NCI-H446 (cell line): Measurements from ENCODE around the gene MRGPRX3.
"Not testable (repeated sequence)": the region's sequence is repeated elsewhere in the genome, so short reads cannot be mapped to it uniquely, and the experiment has no call there.

Experiments
- DNase-seq, 2 experiments: peaks; one replicate each; lab custom pipeline; 2025; lab: John Stamatoyannopoulos, UW

The MRGPRX3 gene

DNA sequence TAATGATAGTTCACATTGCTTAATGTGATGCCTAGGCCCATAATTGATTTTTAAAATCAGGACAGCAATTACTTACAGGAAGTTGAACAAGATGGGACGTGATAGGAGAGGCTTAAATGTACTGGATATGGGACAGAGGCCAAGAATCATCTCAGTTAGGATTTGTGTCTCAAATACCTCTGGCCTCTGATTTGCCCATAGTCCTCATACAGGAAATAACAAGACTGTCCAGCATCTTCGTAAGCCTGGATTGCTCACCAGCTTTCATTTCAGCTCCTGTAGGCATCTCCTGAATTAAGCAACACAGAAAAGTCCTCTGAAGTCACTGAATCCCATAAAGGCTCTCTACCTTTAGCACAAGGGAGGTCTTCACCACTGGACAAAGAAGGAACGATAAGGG, at the start of gene MRGPRX3:
MRGPRX3 (plus strand) TSS at position 231 of the 400 bp plus-strand sequence. CDS start 4,632 bp downstream, outside the sequence.
- no peak for DNase-seq

DNA sequence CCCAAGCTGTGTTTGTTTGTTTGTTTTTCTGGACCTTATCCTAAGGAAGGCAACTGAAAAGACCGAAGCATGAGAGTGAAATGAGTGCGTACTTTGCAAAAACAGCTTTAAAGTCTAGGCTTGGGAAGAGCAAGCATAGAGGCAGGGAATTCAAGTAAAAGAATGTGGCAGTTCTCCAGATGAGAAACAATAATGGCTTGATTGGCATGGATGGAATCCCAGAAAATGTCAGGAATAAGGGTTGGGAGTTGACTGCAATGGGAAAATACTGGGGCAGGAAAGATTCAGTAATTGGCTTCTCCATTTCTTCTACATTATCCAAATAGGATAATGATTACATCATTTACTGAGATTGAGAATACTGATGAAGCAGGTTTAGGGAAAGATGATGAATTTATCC, 44.0 kb upstream of the MRGPRX3 start:
- DNase-seq, result no peak

DNA sequence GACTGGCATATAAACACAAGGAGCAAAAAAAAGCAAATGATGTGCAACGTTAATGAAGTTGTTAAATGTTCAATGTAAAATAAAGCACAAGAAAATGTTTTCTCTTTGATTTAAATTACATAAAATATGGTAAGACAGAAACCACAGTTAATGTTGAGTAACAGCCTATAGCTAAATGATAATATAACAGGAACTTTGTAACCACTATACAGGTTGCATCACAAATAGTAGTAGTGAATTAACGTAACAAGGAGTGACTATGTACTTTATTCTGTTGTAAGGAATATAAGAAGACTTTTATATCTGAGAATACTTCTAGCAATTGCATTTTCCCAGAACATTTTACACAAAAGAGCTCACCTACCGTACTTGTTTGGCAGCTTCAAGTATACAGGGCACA, 43.4 kb upstream of the MRGPRX3 start:
- no peak for DNase-seq

DNA sequence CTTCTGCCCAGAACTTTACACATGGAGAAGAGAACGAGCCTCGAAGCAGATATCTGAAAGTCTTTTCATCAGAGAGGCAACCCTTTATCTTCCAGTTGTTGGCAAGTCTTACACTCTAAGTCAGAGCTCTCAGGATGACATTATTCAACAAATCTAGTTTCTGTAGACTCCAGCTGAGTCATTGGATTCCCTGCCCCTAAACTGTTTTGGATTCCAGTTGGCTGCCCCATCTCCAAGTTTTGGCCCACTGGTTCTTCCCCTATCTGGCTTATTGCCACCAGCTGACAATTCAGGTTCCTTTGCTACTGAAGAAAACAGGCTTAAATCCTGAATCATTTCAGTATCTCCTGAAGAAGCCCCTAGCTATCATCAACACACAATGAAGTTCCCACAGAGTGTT, 40.6 kb upstream of the MRGPRX3 start:
- no peak for DNase-seq

DNA sequence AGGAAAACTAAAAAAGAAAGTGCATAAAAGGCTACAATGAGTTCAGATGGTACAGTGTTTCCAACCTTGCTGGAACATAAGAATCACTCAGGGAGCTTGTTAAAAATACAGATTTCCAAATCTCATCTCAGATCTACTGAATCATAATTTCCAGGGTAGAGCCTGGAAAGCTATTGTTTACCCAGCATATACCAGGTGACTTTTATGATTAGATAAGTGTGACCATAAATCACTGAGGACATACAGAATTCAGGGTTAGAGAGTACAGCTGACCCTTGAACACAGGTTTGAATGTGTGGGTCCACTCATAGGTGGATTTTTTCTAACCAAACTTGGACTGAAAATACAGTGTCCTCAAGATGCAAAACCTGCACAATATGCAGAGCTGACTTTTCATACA, 38.4 kb upstream of the MRGPRX3 start:
- DNase-seq, result no peak

DNA sequence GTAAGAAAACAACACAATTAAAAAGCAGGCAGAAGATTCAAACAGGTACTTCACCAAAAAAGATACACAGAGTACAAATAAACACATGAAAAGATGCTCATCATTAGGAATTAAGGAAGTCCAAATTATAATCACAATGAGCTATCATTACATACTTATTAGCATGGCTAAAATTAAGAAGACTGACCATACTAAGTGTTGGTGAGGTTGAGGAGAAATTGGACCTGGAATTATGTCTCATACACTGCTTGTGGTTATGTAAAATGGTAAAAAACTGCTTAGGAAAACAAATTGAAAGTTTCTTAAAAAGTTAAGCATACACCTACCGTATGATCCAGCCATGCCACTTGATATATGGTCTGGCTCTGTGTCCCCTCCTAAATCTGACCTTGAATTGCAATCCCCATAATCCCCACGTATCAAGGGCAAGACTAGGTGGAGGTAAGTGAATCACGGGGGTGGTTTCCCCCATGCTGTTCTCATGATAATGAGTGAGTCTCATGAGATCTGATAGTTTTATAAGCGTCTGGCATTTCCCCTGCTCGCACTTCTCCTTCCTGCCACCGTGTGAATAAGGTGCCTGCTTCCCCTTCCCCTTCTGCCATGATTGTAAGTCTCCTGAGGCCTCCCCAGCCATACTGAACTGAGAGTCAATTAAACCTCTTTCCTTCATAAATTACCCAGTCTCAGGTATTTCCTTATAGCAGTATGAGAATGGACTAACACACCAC, 31.3 kb upstream of the MRGPRX3 start:
- no peak for DNase-seq

DNA sequence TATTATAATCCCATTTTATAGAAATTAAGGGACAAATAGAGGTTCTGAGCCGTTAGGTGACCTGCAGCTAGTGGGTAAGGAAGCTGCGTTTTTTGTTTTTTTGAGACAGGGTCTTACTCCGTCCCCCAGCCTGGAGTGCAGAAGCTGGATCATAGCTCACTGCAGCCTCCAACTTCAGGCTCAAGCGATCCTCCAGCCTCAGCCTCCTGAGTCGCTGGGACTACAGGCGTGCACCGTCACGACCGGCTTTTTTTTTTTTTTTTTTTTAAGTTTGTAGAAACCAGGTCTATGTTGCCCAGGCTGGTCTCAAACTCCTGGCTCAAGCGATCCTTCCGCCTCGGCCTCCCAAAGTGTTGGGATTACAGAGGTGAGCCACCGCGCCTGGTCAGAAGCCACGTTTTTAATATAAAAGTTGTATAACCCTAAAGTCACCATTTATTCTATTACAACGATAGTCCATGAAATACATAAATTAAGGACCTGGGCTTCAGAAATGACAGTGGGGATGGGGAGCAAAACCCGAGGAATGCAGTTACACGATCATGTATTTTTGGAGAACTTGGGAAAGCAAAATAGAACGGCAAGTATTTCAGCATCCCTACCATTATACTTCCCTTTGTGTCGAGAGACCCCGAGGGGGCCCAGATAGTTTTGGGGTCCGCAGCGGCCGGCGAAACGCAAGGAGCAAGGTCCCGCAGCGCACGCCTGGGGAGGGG, 27.1 kb upstream of the MRGPRX3 start:
- no peak for DNase-seq

DNA sequence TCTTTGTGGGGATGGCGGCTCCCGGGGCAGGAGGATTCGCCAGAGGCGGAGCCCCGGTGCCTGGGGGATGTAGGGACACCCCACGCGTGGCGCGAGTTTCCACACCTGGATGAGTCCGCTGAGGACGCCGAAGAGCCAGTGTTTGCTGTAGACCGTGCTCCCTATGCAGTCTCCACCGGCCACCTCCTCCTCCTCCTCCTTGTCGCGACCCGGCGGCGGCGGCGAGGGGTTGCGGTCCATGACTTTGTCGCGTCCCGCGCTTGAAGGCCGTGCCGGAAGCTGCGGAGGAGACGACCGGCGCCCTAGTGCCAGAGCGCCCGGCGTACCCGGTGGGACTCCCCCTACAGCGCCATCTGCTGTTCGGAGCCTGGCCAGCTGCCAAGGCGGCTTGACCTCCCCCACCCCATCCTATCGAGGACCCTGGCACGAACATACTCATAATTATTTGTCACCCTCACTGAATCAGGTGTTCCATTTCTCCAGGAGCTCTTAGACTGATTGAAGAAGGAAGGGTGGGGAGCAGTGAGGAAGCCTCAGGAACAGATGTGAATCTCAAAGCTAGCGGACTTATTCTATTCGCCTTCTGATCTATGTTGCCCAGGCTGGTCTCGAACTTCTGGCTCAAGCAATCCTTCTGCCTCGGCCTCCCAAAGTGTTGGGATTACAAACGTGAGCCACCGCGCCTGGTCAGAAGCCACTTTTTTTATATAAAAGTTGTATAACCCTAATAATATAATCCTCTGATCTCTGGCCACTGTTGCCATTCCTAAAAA, 26.4 kb upstream of the MRGPRX3 start, which contains the start of gene SAAL1:
SAAL1 (minus strand) TSS at position 281 of the 773 bp plus-strand sequence; CDS start at position 240, 41 bp downstream.
- DNase-seq, result peak; percentile 66 to 91

DNA sequence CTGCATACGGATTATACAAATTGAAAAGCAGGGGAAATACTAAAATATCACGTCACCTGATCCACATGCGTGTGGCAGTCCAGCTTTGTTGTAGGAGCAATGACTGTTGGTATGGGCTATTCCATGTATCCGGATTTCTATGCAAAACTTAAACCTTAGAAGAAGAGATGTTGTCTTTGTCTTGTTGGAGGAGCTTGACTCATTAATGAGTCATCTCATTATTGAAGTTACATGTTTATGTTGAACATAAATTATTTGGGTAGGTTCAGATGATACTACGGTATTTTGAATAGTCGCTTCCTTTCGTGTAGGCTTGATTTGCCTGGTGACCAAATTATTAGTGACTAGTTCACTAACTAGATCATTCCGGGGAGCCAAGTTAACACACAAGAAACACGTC, 25.7 kb upstream of the MRGPRX3 start:
- peak in 1 of 2 experiments; percentile 3 for DNase-seq

DNA sequence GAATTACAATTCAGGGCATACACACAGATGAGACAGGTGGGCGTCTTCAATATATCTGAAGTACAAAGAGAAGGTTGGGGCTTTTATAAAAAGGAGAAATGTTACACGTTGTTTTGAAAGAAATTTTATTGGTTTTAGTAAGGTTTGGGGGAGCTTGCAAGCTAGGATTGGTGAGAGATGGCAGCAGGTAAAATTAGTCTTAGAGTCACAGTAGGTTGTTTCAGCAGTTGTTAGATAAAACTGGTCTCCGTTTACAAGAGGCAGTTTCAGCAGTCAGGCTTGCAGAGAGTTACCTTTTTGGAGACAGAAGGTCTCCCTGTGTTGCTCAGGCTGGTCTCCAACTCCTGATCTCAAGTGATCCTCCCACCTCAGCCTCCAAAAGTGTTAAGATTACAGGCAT, 24.1 kb upstream of the MRGPRX3 start:
- no peak for DNase-seq

DNA sequence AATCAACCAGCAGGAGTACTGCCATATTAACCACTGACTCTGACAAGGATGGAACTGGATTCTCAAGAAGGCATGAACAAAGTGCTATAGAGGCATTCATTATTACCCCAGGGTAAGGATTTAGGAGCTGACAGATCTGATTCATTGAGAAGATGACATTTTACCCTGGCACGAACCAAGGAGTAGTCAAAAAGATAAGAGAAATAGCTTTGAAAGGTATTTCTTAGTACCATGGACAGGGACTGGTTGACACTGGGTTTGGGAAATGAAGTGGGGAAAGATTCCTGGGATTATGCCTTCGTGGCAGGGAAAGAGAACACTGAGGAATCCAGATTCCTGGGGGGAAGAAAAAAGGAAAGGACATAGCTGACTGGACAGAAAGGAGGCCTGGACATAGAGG, 21.4 kb upstream of the MRGPRX3 start:
- DNase-seq, result no peak

DNA sequence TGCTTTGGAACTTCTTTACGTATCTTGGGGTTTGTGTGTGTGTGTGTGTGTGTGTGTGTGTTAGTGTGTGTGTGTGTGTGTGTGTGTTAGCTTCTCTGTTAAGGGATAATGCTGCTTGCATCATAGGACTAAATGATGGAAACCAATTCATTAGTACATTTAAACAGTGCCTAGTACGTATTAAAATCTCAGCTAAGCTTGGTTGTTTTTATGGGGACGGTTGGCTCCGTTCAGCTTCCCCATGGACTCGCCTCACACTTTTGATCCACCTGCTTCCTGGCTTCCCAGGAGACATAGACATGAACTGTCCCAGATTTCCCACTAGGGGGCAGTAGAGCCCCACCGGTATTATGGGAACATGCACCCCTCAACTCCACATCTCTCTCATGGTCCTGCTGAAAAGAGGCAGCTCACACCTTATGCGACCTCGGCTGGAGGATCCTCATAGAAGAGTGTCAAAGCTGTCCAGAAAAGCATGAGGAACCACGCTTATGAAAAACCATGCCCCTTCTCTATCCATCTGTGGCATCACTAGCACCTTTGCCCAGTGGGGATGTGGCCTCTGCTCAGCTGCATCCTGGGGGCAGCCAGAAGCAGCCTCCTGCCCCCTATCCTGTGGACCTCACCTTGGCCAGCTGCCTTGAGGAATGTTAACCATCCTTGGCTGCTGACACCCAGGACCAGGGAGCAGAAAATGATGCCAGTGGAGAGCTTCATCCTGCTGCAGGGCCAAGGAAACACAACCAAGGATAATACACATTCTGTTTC, 16.8 kb upstream of the MRGPRX3 start:
- peak; percentile 41 to 67 for DNase-seq

DNA sequence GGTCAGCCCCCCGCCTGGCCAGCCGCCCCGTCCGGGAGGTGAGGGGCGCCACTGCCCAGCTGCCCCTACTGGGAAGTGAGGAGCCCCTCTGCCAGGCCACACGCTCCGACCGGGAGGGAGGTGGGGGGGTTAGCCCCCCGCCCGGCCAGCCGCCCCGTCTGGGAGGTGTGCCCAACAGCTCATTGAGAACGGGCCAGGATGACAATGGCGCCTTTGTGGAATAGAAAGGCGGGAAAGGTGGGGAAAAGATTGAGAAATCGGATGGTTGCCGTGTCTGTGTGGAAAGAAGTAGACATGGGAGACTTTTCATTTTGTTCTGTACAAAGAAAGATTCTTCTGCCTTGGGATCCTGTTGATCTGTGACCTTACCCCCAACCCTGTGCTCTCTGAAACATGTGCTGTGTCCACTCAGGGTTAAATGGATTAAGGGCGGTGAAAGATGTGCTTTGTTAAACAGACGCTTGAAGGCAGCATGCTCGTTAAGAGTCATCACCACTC, 11.0 kb upstream of the MRGPRX3 start:
- DNase-seq, result not testable (repeated sequence)

DNA sequence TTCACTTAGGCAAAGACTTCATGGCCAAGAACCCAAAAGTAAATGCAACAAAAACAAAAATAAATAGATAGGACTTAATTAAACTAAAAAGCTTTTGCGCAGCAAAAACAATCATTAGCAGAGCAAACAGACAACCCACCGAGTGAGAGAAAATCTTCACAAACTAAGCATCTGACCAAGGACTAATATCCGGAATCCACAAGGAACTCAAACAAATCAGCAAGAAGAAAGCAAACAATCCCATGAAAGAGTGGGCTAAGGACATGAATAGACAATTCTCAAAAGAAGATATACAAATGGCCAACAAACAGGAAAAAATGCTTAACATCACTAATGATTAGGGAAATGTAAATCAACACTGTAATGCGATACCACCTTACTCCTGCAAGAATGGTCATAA, 1.3 kb upstream of the MRGPRX3 start:
- DNase-seq, result not testable (repeated sequence)

DNA sequence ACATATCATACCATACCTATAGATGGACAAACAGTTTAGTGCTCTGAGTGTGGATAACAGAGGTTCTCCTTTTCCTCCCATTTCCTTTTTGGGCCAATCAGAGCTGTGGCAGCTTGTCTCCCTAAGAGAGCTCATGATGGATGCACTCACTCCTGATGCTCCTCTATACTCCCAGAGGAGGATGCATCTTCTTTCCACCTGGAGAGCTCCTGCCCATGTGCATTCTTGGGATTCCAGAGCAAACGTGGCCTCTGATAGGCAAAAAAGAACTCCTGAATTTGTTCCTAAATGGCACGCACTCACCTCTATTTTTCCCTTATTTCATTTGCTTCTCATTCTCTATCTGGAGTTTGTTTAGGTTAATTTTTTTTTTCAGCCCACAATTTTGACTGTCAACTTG, 2.9 kb downstream of the MRGPRX3 start:
- no peak for DNase-seq

DNA sequence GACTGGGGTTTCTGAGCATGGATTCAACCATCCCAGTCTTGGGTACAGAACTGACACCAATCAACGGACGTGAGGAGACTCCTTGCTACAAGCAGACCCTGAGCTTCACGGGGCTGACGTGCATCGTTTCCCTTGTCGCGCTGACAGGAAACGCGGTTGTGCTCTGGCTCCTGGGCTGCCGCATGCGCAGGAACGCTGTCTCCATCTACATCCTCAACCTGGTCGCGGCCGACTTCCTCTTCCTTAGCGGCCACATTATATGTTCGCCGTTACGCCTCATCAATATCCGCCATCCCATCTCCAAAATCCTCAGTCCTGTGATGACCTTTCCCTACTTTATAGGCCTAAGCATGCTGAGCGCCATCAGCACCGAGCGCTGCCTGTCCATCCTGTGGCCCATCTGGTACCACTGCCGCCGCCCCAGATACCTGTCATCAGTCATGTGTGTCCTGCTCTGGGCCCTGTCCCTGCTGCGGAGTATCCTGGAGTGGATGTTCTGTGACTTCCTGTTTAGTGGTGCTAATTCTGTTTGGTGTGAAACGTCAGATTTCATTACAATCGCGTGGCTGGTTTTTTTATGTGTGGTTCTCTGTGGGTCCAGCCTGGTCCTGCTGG, 4.9 kb downstream of the MRGPRX3 start:
- DNase-seq, result no peak

DNA sequence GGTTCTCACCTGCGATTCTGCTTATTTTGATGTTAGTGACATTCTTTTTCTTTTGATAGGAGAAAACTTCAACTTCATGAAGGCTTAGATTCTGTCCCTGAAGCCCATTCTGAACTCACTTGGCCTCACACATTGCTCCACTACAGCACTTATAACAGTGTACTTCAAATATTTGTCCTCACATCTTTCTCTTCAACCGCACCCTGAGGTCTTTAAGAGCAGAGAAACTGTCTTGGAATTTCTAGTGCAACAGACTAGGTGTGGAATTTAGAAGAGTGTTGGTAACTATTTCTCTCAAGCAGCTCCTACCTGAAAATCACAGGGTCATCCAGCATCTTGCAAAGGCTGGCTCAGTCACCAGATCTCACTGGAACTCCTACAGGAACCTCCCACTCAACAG, 7.8 kb downstream of the MRGPRX3 start:
- DNase-seq, result no peak

DNA sequence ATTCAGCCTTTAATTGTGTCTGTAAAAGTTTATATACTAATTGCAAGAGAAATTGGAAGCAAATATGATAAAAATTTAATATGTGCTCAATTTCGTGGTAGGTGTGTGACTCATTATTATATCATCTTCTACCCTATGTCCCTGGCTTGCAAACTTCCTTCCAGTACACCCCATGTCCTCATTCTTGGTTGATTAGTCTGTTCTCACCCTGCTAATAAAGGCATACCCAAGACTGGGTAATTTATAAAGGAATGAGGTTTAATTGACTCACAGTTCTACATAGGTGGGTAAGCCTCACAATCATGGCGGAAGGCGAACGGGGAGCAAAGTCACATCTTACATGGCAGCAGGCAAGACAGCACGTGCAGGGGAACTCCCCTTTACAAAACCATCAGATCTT, 11.9 kb downstream of the MRGPRX3 start:
- no peak for DNase-seq

DNA sequence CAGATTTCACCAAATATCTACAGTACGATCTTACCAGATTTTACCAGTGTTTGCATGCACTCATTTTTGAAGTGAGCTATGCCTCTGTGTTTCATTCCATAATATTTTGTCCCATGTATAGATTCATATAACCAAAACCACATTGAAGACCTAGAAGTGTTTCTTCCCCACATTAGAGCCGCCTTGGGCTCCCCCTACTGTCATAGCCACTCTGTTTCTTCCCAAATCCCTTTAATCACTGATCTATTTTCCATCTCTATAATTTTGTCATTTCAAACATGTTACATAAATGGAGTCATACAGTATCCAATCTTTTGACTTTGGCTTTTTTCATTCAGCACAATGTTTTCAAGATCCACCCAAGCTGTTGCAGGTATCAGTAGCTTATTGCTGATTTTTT, 12.7 kb downstream of the MRGPRX3 start:
- no peak for DNase-seq

DNA sequence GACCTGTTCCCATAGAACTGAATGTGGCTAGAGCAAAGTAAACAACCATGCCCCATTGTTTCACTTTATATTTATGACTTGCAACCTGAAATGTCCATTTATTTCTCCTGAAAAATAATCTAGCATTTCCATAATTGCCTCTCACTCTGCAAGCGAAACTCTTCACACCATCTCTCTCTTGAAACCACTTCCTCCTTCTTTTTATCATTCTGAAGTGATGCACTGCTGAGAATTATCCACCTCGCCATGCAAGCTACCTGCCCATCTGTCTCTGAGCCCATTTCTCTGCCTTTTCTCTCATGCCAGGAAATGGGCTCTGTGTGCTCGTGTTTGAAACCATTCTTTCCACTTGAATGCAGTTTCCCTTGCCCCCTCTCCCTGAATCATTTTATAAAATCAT, 13.5 kb downstream of the MRGPRX3 start:
- DNase-seq, result no peak

DNA sequence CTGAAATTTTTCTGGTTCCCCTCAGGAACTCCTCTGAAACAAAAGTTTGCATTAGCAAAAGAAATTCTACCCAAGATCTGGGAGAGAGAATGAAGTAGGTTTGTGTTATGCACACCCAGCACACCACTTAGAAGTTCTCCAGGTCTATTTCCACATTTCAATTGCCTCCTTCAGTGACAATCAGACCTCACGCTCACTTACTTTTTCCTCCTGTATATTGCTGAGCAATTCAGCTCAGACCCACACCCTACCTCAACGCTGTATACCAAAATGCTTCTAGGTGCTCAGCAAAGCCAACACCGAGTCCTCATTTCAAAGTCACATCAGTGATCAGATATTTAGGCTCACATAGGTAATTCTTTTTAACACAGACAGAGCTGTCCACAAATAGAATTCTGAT, 19.2 kb downstream of the MRGPRX3 start:
- no peak for DNase-seq
